BE2C (cell line): ENCODE results near the gene WBP1L.

Experiments used
- DNase-seq: peaks from one replicate; pipeline ENCODE4 v3.0.0-alpha.2; 2020
- H3K27me3 ChIP-seq: fragments of 250-450 bp; sonication (Bioruptor Pico); 2 replicates; pipeline ENCODE4 v1.5.1; 2020; ENCODE audit warnings: mild to moderate bottlenecking
- H3K36me3 ChIP-seq: fragments of 250-450 bp; sonication (Bioruptor Pico); 2 replicates; pipeline ENCODE4 v1.5.1; 2020; ENCODE audit warnings: mild to moderate bottlenecking
- H3K4me1 ChIP-seq: fragments of 250-450 bp; sonication (Bioruptor Pico); 2 replicates; pipeline ENCODE4 v1.5.1; 2020
- H3K4me3 ChIP-seq: 2 replicates; pipeline ENCODE4 v1.5.1; 2011; ENCODE audit warnings: low read depth, low read length
- H3K9me3 ChIP-seq: fragments of 250-450 bp; sonication (Bioruptor Pico); 2 replicates; pipeline ENCODE4 v1.5.1; 2020
- CTCF ChIP-seq: IDR thresholded peaks from 2 replicates; pipeline ENCODE4 v1.5.1; 2012; ENCODE audit warnings: mild to moderate bottlenecking, low read depth, low read length

WBP1L gene

GRCh38 chr10:102761981-102762380 lies 18.2 kb downstream of the WBP1L start:
- Histone ChIP-seq H3K9me3 (no peaks in the 10 kb centered on the region), H3K4me3 (no peak overlapping the region), H3K27me3 (no peaks in the 10 kb centered on the region), H3K4me1 (peaks cover 3% of the 10 kb centered on the region; the same call in 1 of the 2 replicates), H3K36me3 (no peaks in the 10 kb centered on the region)
- no peak for TF ChIP-seq CTCF
- no peak for DNase-seq

GRCh38 chr10:102762401-102763015 lies 18.8 kb downstream of the WBP1L start:
- H3K4me1 ChIP-seq, result peaks cover 3% of the 10 kb centered on the region; the same call in 1 of the 2 replicates
- no peak overlapping the region for H3K4me3 ChIP-seq
- H3K9me3 ChIP-seq, result no peaks in the 10 kb centered on the region
- no peak for DNase-seq
- no peaks in the 10 kb centered on the region for H3K27me3 ChIP-seq
- no peaks in the 10 kb centered on the region for H3K36me3 ChIP-seq
- TF ChIP-seq CTCF, result no peak

GRCh38 chr10:102763037-102763607 lies 19.4 kb downstream of the WBP1L start:
- no peaks in the 10 kb centered on the region for H3K27me3 ChIP-seq
- H3K9me3 ChIP-seq, result no peaks in the 10 kb centered on the region
- no peak for TF ChIP-seq CTCF
- DNase-seq, result no peak
- H3K4me1 ChIP-seq, result peaks cover 3% of the 10 kb centered on the region; the same call in 1 of the 2 replicates
- no peaks in the 10 kb centered on the region for H3K36me3 ChIP-seq
- no peak overlapping the region for H3K4me3 ChIP-seq

- no peaks in the 10 kb centered on the region for H3K36me3 ChIP-seq
- TF ChIP-seq CTCF, result no peak
- DNase-seq, result no peak
- no peaks in the 10 kb centered on the region for H3K9me3 ChIP-seq
- no peak overlapping the region for H3K4me3 ChIP-seq
- H3K4me1 ChIP-seq, result no peaks in the 10 kb centered on the region; the same call in 1 of the 2 replicates
- no peaks in the 10 kb centered on the region for H3K27me3 ChIP-seq
Measured at GRCh38 chr10:102764470-102765161, 20.9 kb downstream of the WBP1L start.

GRCh38 chr10:102765336-102765735 lies 21.6 kb downstream of the WBP1L start:
- DNase-seq, result no peak
- Histone ChIP-seq H3K4me1 (peaks cover under 1% of the 10 kb centered on the region), H3K4me3 (no peak overlapping the region), H3K27me3 (no peaks in the 10 kb centered on the region), H3K9me3 (no peaks in the 10 kb centered on the region), H3K36me3 (no peaks in the 10 kb centered on the region)
- no peak for TF ChIP-seq CTCF
